Left lung (tissue), 10 donors: ENCODE measurements around the gene PLEKHG1. TPM values are rescaled to one million over a fixed set of nuclear protein-coding genes. Genes with fewer than 3 reads are reported as not detected.

Experiments
- ATAC-seq: fragments of 200-7000 bp; cut with Tn5 transposase; one replicate; pipeline ENCODE4 v1.9.1; 2020; ENCODE audit warnings: moderate library complexity
- DNase-seq, 4 donors: peaks; one replicate each; pipeline ENCODE4 v3.0.0-alpha.2; 2013 to 2020
- H3K27ac ChIP-seq, 2 donors: fragments of 200-600 bp; sonication (generic) in 1 of 2; one replicate each; pipeline versions ENCODE4 v1.5.0 to v1.8.0; 2020 to 2021
- H3K27me3 ChIP-seq, 2 donors: fragments of 200-600 bp; sonication (generic) in 1 of 2; one replicate each; pipeline versions ENCODE4 v1.5.0 to v1.8.0; 2020 to 2021
- H3K36me3 ChIP-seq, 2 donors: fragments of 200-600 bp; sonication (generic) in 1 of 2; one replicate each; pipeline versions ENCODE4 v1.5.0 to v1.8.0; 2020 to 2021
- H3K4me1 ChIP-seq, 2 donors: fragments of 200-600 bp; one replicate each; pipeline ENCODE4 v1.8.0; 2021
- H3K4me3 ChIP-seq, 2 donors: fragments of 200-600 bp; sonication (generic) in 1 of 2; one replicate each; pipeline versions ENCODE4 v1.5.0 to v1.8.0; 2020 to 2021; ENCODE audit warnings: mild to moderate bottlenecking in 1 of 2
- H3K9me3 ChIP-seq, 2 donors: fragments of 200-600 bp; sonication (generic) in 1 of 2; one replicate each; pipeline versions ENCODE4 v1.5.0 to v1.8.0; 2020 to 2021
- CTCF ChIP-seq, 2 donors: fragments of 200-600 bp; sonication (generic) in 1 of 2; IDR thresholded peaks; one replicate each; pipeline versions ENCODE4 v1.5.0 to v1.8.0; 2021; ENCODE audit warnings: antibody characterized with exemption in 2 of 2
- intact Hi-C, 2 donors: fragments of 100-400 bp; cut with DNase I; formaldehyde crosslinking; loops; one replicate each; pipeline versions ENCODE4 v1.11.2 to v1.14.2; 2022
- polyA plus RNA-seq, 6 donors: library from polyadenylated mRNA; unstranded; fragments of 120-200 nt; gene quantifications; one replicate each; pipeline ENCODE4 v1.2.1, GENCODE V29; 2013; ENCODE audit not compliant: insufficient read length in 6 of 6
- total RNA-seq, 2 donors: library from RNA; stranded (reverse); fragmentation: NEBNext Ultra II Directional; extraction: Animal tissue kit (Norgen Biotek cat#: 25700); gene quantifications; one replicate each; pipeline ENCODE4 v1.2.1, GENCODE V29; 2021
- donor health status: DM: no; HTN: yes; CAD: no.
- donor health status: DM: no; HTN: no; CAD: no.

The PLEKHG1 gene
- total and polyA plus RNA-seq, 8 donors, result 16.7 to 34.2 (median 30.6) TPM

GRCh38 chr6:150606168-150606591, 6.5 kb downstream of the PLEKHG1 start:
- ATAC-seq (no peak), DNase-seq (peak in 2 of 4 donors; percentile 71 to 89)
- intact Hi-C loops, result no loop called here
- TF ChIP-seq CTCF (IDR thresholded peaks at IDR 0.05), result no peak
- Histone ChIP-seq H3K27ac (no peak overlapping the region), H3K27me3 (peaks cover 0 to 14% of the 10 kb centered on the region in 2 donors), H3K4me3 (no peak overlapping the region), H3K36me3 (no peaks in the 10 kb centered on the region), H3K9me3 (no peaks in the 10 kb centered on the region), H3K4me1 (peaks cover 2 to 11% of the 10 kb centered on the region in 2 donors)

GRCh38 chr6:150606647-150607328, 7.1 kb downstream of the PLEKHG1 start:
- no peak for TF ChIP-seq CTCF (IDR thresholded peaks at IDR 0.05)
- DNase-seq (no peak), ATAC-seq (no peak)
- Histone ChIP-seq H3K27me3 (peaks cover 0 to 8% of the 10 kb centered on the region in 2 donors), H3K4me1 (peaks cover 0 to 11% of the 10 kb centered on the region in 2 donors), H3K9me3 (no peaks in the 10 kb centered on the region), H3K27ac (no peak overlapping the region), H3K36me3 (no peaks in the 10 kb centered on the region), H3K4me3 (no peak overlapping the region)
- intact Hi-C loops, result no loop called here

GRCh38 chr6:150607329-150607650, 7.6 kb downstream of the PLEKHG1 start:
- Histone ChIP-seq H3K27ac (no peak overlapping the region), H3K27me3 (peaks cover 0 to 3% of the 10 kb centered on the region in 2 donors), H3K36me3 (no peaks in the 10 kb centered on the region), H3K9me3 (no peaks in the 10 kb centered on the region), H3K4me1 (peaks cover 0 to 11% of the 10 kb centered on the region in 2 donors), H3K4me3 (no peak overlapping the region)
- ATAC-seq, result no peak
- intact Hi-C loops, result no loop called here
- no peak for TF ChIP-seq CTCF (IDR thresholded peaks at IDR 0.05)
- no peak for DNase-seq

- ATAC-seq (no peak), DNase-seq (no peak)
- no peak for TF ChIP-seq CTCF (IDR thresholded peaks at IDR 0.05)
- no peak overlapping the region for H3K27ac ChIP-seq
- H3K4me1 ChIP-seq, result peaks cover 0 to 11% of the 10 kb centered on the region in 2 donors
- H3K4me3 ChIP-seq, result no peak overlapping the region
- no peaks in the 10 kb centered on the region for H3K27me3 ChIP-seq
- no peaks in the 10 kb centered on the region for H3K36me3 ChIP-seq
- intact Hi-C loops, result no loop called here
- no peaks in the 10 kb centered on the region for H3K9me3 ChIP-seq
Measured at GRCh38 chr6:150610584-150610983, 10.9 kb downstream of the PLEKHG1 start.

GRCh38 chr6:150613269-150613668, 13.6 kb downstream of the PLEKHG1 start:
- TF ChIP-seq CTCF (IDR thresholded peaks at IDR 0.05), result no peak
- no peaks in the 10 kb centered on the region for H3K27me3 ChIP-seq
- no peaks in the 10 kb centered on the region for H3K4me1 ChIP-seq
- intact Hi-C loops, result no loop called here
- H3K36me3 ChIP-seq, result no peaks in the 10 kb centered on the region
- peak; percentile 86 for ATAC-seq
- DNase-seq, result no peak
- H3K9me3 ChIP-seq, result no peaks in the 10 kb centered on the region
- no peak overlapping the region for H3K4me3 ChIP-seq
- H3K27ac ChIP-seq, result no peak overlapping the region
